ENCODE data around the gene AFF3.

GRCh38 chr2:99543247-99543646, 599.1 kb downstream of the AFF3 start:
- TF ChIP-seq CTCF (IDR thresholded peaks at IDR 0.05), result no peak
- TF ChIP-seq POLR2A (IDR thresholded peaks at IDR 0.05), result no peak

All from right lobe of liver (tissue), 4 donors.